Fibroblast of lung (primary cell): ENCODE results near the gene PRKAG2. TPM values are rescaled to one million over a fixed set of nuclear protein-coding genes. Genes with fewer than 3 reads are reported as not detected.

Experiments used
- DNase-seq, 2 donors: peaks; one replicate each; pipeline versions ENCODE4 v3.0.0 to v3.0.0-alpha.2; 2010; ENCODE audit warnings: low read depth in 2 of 2
- H2AFZ ChIP-seq: 2 replicates; pipeline ENCODE4 v1.5.1; 2012; ENCODE audit warnings: low read length, control low read depth, inconsistent platforms
- H3K27ac ChIP-seq: 2 replicates; pipeline ENCODE4 v1.5.1; 2011; ENCODE audit warnings: low read length, control low read depth; ENCODE audit not compliant: insufficient read depth
- H3K27me3 ChIP-seq: 2 replicates; pipeline ENCODE4 v1.5.1; 2011; ENCODE audit warnings: mild to moderate bottlenecking, low read length; ENCODE audit not compliant: control insufficient read depth, insufficient read depth
- H3K36me3 ChIP-seq: 2 replicates; pipeline ENCODE4 v1.5.1; 2011; ENCODE audit warnings: low read length; ENCODE audit not compliant: control insufficient read depth, insufficient read depth
- H3K4me1 ChIP-seq: 2 replicates; pipeline ENCODE4 v1.5.1; 2011; ENCODE audit warnings: low read length; ENCODE audit not compliant: control insufficient read depth, insufficient read depth; ENCODE audit errors: extremely low read depth
- H3K4me2 ChIP-seq: 2 replicates; pipeline ENCODE4 v1.5.1; 2011; ENCODE audit warnings: low read length, control low read depth; ENCODE audit not compliant: insufficient read depth; ENCODE audit errors: extremely low read depth
- H3K4me3 ChIP-seq, 4 experiments: fragments of 200-600 bp in 1 of 4; sonication (generic) in 1 of 4; replicated peaks in 1 of 4; 2 replicates each; pipeline ENCODE4 v1.5.1; 2011 to 2016; ENCODE audit warnings: low read length in 4 of 4, low read depth in 3 of 4, mild to moderate bottlenecking in 3 of 4, control low read depth in 2 of 4, inconsistent platforms in 1 of 4, mixed read lengths in 1 of 4; ENCODE audit not compliant: insufficient read depth in 1 of 4; ENCODE audit errors: control extremely low read depth in 1 of 4
- H3K79me2 ChIP-seq: 2 replicates; pipeline ENCODE4 v1.5.1; 2012; ENCODE audit warnings: mild to moderate bottlenecking, low read length, inconsistent platforms; ENCODE audit not compliant: control insufficient read depth, insufficient read depth
- H3K9ac ChIP-seq: 2 replicates; pipeline ENCODE4 v1.5.1; 2011; ENCODE audit warnings: mild to moderate bottlenecking, low read length, control low read depth; ENCODE audit not compliant: insufficient read depth
- H3K9me3 ChIP-seq: 2 replicates; pipeline ENCODE4 v1.5.1; 2012; ENCODE audit warnings: low read depth, low read length; ENCODE audit not compliant: control insufficient read depth, insufficient read depth
- H4K20me1 ChIP-seq: 2 replicates; pipeline ENCODE4 v1.5.1; 2011; ENCODE audit warnings: low read length; ENCODE audit not compliant: control insufficient read depth, insufficient read depth; ENCODE audit errors: extremely low read depth
- EZH2 ChIP-seq: IDR thresholded peaks from 2 replicates; pipeline ENCODE4 v1.5.1; 2012; ENCODE audit warnings: low read length, control low read depth, mild to moderate bottlenecking; ENCODE audit errors: missing control alignments
- polyA plus RNA-seq, 2 donors: library from polyadenylated mRNA; depleted of rRNA in 1 of 2; stranded (reverse) in 1 of 2; unstranded in 1 of 2; fragments of >200 nt; gene quantifications; 2 replicates each; pipeline ENCODE4 v1.2.1, GENCODE V29; 2011 to 2012; ENCODE audit warnings: missing spikeins in 1 of 2
- total RNA-seq: library from RNA; depleted of rRNA; stranded (reverse); fragments of >200 nt; gene quantifications from 2 replicates; pipeline ENCODE4 v1.2.1, GENCODE V29; 2014
- TF ChIP-seq, protein P1 (sequence below), 2 donors: IDR thresholded peaks in 1 of 2; conservative IDR thresholded peaks in 1 of 2; 1 replicate in 1 of 2; 2 replicates in 1 of 2; pipeline ENCODE4 v1.5.1; 2011 to 2012; ENCODE audit warnings: low read length in 2 of 2, control low read depth in 1 of 2, inconsistent platforms in 1 of 2, low read depth in 1 of 2, mild to moderate bottlenecking in 1 of 2

The PRKAG2 gene
- total and polyA plus RNA-seq, 2 donors (not counting 1 experiment from before 2014, with no cell fraction given), result 11.9 to 56.7 TPM

DNA sequence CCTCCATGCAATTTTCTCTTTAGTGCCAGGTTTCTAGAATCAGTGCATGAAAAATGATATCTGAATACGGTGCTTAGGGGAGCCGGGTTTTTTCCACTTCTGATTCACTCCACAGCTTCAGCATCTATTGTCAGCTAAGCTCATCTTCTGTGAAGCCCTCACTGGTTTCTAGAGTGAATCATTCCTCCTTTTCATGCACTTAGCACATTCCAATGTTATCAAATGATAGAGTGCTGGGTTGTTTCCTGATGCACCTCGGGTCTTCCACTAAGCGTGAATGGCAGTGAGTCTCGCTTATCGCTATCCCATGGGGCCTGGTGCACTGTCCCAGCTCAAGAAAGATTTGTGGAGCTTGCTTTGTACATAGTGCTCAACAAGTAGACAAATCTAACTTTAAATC is 186.3 kb downstream of the PRKAG2 start:
- Histone ChIP-seq H4K20me1 (no peaks in the 10 kb centered on the region), H3K9ac (no peak overlapping the region), H3K9me3 (no peaks in the 10 kb centered on the region), H3K79me2 (no peaks in the 10 kb centered on the region), H3K4me1 (peaks cover 16% of the 10 kb centered on the region), H2AFZ (no peak overlapping the region), H3K4me2 (no peak overlapping the region), H3K27me3 (no peaks in the 10 kb centered on the region), H3K27ac (no peak overlapping the region), H3K4me3 (no peak overlapping the region), H3K36me3 (no peaks in the 10 kb centered on the region)
- TF ChIP-seq, protein P1, sequence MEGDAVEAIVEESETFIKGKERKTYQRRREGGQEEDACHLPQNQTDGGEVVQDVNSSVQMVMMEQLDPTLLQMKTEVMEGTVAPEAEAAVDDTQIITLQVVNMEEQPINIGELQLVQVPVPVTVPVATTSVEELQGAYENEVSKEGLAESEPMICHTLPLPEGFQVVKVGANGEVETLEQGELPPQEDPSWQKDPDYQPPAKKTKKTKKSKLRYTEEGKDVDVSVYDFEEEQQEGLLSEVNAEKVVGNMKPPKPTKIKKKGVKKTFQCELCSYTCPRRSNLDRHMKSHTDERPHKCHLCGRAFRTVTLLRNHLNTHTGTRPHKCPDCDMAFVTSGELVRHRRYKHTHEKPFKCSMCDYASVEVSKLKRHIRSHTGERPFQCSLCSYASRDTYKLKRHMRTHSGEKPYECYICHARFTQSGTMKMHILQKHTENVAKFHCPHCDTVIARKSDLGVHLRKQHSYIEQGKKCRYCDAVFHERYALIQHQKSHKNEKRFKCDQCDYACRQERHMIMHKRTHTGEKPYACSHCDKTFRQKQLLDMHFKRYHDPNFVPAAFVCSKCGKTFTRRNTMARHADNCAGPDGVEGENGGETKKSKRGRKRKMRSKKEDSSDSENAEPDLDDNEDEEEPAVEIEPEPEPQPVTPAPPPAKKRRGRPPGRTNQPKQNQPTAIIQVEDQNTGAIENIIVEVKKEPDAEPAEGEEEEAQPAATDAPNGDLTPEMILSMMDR (conservative IDR thresholded peaks at IDR 0.05 in 1 of 2, IDR thresholded peaks at IDR 0.05 in 1 of 2; ENCODE audit: low read depth in 1 of 2, low read length in 2 of 2), result no peak
- TF ChIP-seq EZH2, result no peak
- DNase-seq, result peak in 1 of 2 donors; percentile 73

DNA sequence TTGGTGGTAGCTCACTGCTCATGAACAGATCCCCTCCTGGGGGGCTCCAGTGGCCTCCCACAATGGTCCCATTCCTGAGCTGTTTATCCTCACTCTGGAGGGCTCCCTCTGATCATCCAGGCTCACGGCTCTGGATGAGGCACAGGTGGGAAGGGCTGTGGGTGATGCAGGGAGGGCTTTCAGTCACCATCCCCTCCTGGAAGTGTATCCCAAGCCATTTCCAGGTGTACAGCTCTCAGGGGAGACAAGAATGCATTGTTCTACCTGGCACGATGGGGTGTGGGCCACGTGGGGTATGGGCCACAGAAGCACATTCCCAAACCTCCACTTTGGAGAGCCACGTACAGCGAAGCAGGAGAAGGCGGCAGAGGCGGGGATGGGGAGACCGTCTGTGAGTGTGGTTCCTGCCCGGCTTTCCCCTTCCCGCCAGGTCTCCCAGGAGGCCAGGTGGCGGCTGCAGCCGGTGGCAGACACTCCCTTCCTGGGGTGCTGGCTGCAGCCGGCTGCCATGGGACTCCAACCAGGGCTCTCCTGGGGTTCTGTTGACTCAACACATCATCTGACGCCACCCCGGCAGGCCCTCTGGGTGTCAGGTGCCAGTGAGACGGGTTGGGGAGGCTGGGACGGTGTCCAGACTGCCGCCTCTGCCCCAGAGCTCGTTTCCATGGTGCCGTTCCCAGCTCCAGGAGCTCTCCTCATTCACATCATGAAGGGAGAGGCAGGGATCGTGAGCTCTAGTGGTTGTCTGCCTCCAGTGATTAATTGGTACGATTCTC is 187.5 kb downstream of the PRKAG2 start:
- peaks cover 16% of the 10 kb centered on the region for H3K4me1 ChIP-seq

GRCh38 chr7:151688236-151688780 is 188.6 kb downstream of the PRKAG2 start:
- TF ChIP-seq, protein P1 (conservative IDR thresholded peaks at IDR 0.05 in 1 of 2, IDR thresholded peaks at IDR 0.05 in 1 of 2; ENCODE audit: low read depth in 1 of 2, low read length in 2 of 2), result no peak
- TF ChIP-seq EZH2, result no peak
- no peaks in the 10 kb centered on the region for H3K27me3 ChIP-seq
- DNase-seq, result no peak

More for the DNA sequence above, 187.5 kb downstream of the PRKAG2 start:
- TF ChIP-seq, protein P1 (conservative IDR thresholded peaks at IDR 0.05 in 1 of 2, IDR thresholded peaks at IDR 0.05 in 1 of 2; ENCODE audit: low read depth in 1 of 2, low read length in 2 of 2), result no peak
- no peak for TF ChIP-seq EZH2
- Histone ChIP-seq H2AFZ (no peak overlapping the region), H3K4me2 (no peak overlapping the region), H3K9me3 (no peaks in the 10 kb centered on the region), H4K20me1 (no peaks in the 10 kb centered on the region), H3K36me3 (no peaks in the 10 kb centered on the region), H3K27ac (no peak overlapping the region), H3K4me3 (no peak overlapping the region), H3K79me2 (no peaks in the 10 kb centered on the region), H3K27me3 (no peaks in the 10 kb centered on the region), H3K9ac (no peak overlapping the region)
- peak; percentile 28 to 71 for DNase-seq

More at GRCh38 chr7:151688236-151688780, 188.6 kb downstream of the PRKAG2 start:
- Histone ChIP-seq H3K9ac (no peak overlapping the region), H3K27ac (peak overlapping the region; percentile 81), H3K4me2 (no peak overlapping the region), H4K20me1 (no peaks in the 10 kb centered on the region), H3K36me3 (no peaks in the 10 kb centered on the region), H3K9me3 (no peaks in the 10 kb centered on the region), H2AFZ (no peak overlapping the region), H3K79me2 (no peaks in the 10 kb centered on the region), H3K4me3 (no peak overlapping the region), H3K4me1 (peaks cover 16% of the 10 kb centered on the region)
